ENCODE measurements around the gene APBA2. TPM values are rescaled to one million over a fixed set of nuclear protein-coding genes. Genes with fewer than 3 reads are reported as not detected.

The APBA2 gene
- total and polyA plus RNA-seq, 8 donors: 0.45 to 13.3 (median 2.0) TPM; not detected in 1

DNA sequence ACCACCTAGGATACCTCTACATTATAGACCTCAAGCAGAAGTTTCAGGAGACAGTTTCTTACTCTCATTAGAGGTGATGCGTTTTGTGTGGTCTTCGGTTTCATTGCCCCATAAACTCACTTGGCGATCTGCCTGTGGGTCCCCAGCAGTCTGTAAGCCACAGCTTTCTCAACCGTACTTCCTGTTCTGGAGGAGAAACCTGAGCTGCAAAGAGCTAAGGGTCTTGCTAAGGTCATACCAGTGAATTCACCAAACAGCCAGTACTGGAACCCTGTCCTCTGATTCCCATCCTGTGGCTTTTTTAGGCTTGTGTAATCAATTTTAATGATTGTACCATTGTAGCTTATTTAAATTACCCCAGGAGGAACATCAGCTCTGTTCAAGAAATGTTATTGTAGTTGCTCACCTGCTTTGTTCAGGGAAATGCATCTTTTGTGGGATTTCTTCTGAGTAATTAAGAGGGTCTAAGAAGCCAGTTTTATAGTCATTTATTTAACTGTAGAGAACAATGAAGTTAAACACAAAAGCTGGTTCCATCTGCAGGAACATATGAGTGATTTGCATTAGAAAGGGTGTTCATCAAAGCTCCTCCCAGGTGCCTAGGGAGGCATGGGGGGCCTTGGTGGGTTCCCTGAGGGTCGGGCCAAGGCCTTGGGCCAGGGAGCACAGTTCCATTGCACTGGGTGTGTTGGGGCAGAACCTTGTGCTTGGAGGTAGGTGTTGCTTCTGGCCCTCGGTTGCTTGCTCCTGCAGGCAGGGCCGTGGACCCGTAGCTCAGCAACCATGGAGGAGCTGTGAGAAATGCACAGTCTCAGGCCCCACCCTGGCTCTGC, 69.6 kb downstream of the APBA2 start:
- Histone ChIP-seq H3K36me3 (no peaks in the 10 kb centered on the region), H3K4me3 (no peak overlapping the region), H3K27me3 (peaks cover 0 to 7% (median 0%) of the 10 kb centered on the region in 3 donors), H3K4me1 (no peaks in the 10 kb centered on the region), H3K27ac (no peak overlapping the region), H3K9me3 (no peaks in the 10 kb centered on the region)
- 61 to 71% (median 66%) methylated on average over 8 of the region's 8 CpGs for WGBS, 5 donors
- TF ChIP-seq, protein P1, sequence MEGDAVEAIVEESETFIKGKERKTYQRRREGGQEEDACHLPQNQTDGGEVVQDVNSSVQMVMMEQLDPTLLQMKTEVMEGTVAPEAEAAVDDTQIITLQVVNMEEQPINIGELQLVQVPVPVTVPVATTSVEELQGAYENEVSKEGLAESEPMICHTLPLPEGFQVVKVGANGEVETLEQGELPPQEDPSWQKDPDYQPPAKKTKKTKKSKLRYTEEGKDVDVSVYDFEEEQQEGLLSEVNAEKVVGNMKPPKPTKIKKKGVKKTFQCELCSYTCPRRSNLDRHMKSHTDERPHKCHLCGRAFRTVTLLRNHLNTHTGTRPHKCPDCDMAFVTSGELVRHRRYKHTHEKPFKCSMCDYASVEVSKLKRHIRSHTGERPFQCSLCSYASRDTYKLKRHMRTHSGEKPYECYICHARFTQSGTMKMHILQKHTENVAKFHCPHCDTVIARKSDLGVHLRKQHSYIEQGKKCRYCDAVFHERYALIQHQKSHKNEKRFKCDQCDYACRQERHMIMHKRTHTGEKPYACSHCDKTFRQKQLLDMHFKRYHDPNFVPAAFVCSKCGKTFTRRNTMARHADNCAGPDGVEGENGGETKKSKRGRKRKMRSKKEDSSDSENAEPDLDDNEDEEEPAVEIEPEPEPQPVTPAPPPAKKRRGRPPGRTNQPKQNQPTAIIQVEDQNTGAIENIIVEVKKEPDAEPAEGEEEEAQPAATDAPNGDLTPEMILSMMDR (IDR thresholded peaks at IDR 0.05): no peak
- TF ChIP-seq POLR2AphosphoS5 (IDR thresholded peaks at IDR 0.05) (no peak), POLR2A (IDR thresholded peaks at IDR 0.05) (no peak), EP300 (IDR thresholded peaks at IDR 0.05) (no peak)
- intact Hi-C loops (cut with DNase I; ENCODE audit: low total_unique reads): no loop called here
- DNase-seq: no peak

DNA sequence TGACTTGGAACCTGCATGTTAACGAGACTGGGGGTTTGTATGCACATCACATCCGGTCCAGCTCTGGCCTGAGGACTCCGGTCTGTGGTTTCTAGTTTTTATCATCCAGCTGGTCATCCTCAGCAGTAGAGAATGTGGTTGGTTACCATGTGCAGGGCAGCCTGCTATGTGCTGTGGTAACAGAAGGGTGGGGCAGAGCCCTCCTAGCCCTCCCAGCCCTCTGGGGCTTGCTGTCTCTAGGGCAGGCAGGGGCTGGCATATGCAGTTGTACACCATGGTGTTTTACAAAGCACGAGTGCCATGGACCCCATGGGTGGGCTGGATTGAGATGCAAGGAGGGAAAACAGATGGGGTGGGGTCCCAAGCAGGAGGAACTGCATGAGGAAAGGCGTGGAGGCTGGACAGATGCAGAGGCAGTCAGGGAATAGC, 70.2 kb downstream of the APBA2 start:
- H3K27ac ChIP-seq: no peak overlapping the region
- no peaks in the 10 kb centered on the region for H3K36me3 ChIP-seq
- intact Hi-C loops (cut with DNase I; ENCODE audit: low total_unique reads): no loop called here
- no peaks in the 10 kb centered on the region for H3K9me3 ChIP-seq
- peaks cover 0 to 7% (median 0%) of the 10 kb centered on the region in 3 donors for H3K27me3 ChIP-seq
- H3K4me3 ChIP-seq: no peak overlapping the region
- no peak for DNase-seq
- 60 to 78% (median 69%) methylated on average over 5 of the region's 5 CpGs for whole genome bisulfite sequencing, 5 donors
- no peak for TF ChIP-seq EP300 (IDR thresholded peaks at IDR 0.05)
- TF ChIP-seq, protein P1 (IDR thresholded peaks at IDR 0.05): no peak
- TF ChIP-seq POLR2A (IDR thresholded peaks at IDR 0.05): no peak
- no peak for TF ChIP-seq POLR2AphosphoS5 (IDR thresholded peaks at IDR 0.05)
- no peaks in the 10 kb centered on the region for H3K4me1 ChIP-seq

DNA sequence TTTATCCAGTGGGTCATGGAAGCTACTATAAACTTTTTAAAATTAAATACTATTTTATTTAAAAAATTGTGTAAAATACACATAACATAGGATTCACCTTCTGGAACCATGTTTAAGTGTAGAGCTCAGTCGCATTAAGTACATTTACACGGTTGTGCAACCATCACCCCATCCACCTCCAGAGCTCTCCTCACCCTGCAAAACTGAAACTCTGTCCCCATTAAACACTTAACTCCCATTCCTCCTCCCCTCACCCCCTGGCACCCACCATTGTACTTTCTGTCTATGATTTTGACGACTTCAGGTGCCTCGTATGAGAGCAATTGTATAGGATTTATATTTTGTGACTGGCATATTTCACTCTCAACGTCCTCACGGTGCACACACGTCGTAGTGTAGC, 70.7 kb downstream of the APBA2 start:
- Histone ChIP-seq H3K36me3 (no peaks in the 10 kb centered on the region), H3K9me3 (no peaks in the 10 kb centered on the region), H3K4me3 (no peak overlapping the region), H3K27me3 (peaks cover 0 to 7% (median 0%) of the 10 kb centered on the region in 3 donors), H3K4me1 (no peaks in the 10 kb centered on the region), H3K27ac (no peak overlapping the region)
- TF ChIP-seq EP300 (IDR thresholded peaks at IDR 0.05) (no peak), POLR2A (IDR thresholded peaks at IDR 0.05) (no peak), POLR2AphosphoS5 (IDR thresholded peaks at IDR 0.05) (no peak)
- TF ChIP-seq, protein P1 (IDR thresholded peaks at IDR 0.05): no peak
- 91 to 95% (median 93%) methylated on average over 8 of the region's 8 CpGs for WGBS, 5 donors
- intact Hi-C loops (cut with DNase I; ENCODE audit: low total_unique reads): no loop called here
- DNase-seq: no peak

DNA sequence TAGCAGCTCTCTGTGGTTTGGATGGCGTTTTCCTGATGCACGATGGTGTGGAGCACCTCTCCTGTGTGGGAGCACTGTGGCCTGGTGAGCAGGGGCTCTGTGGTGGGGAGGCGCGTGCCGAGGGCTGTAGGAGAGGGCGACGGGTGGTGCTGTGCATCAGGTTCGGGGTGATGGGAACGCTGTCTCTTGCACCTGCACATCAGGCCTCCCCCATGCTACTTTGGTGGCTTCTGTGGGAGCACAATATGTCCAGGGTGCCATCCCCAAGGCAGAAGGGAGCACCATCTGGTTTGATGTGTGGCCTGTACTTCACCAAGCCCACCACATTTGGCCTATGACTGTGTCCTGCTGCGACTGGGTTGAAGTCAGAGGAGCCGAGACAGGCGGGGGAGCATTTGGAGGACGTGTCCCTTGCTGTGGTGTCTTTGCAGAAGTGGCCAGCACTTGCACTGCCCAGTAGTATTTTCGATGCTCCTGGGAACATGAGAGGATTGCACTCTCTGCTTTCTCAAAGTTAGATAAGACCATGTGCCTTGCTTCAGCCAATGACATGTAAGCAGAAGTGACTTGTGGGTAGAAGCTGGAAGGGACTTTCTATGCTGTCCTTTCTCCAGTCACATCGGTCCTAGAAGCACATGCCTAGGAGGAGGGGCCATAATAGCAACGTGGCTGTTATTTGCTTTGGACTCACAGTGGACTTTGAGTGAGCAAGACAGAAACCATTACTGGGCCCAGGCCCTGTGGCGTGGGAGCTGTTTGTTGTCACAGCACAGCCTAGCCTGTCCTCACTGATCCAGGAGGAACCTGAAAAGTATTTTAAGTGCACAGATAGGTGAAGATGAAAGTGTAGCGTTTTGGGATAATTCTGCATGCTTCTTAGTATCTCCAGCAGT, 72.1 kb downstream of the APBA2 start:
- DNase-seq: no peak
- TF ChIP-seq, protein P1 (IDR thresholded peaks at IDR 0.05): no peak
- TF ChIP-seq EP300 (IDR thresholded peaks at IDR 0.05) (no peak), POLR2AphosphoS5 (IDR thresholded peaks at IDR 0.05) (no peak), POLR2A (IDR thresholded peaks at IDR 0.05) (no peak)
- Histone ChIP-seq H3K27me3 (peaks cover 0 to 7% (median 0%) of the 10 kb centered on the region in 3 donors), H3K36me3 (no peaks in the 10 kb centered on the region), H3K4me1 (no peaks in the 10 kb centered on the region), H3K27ac (no peak overlapping the region), H3K4me3 (no peak overlapping the region), H3K9me3 (no peaks in the 10 kb centered on the region)
- WGBS, 5 donors: 85 to 89% (median 86%) methylated on average over 11 to 18 of the region's 18 CpGs
- intact Hi-C loops (cut with DNase I; ENCODE audit: low total_unique reads): no loop called here

Measured in stomach (tissue), 9 donors.